Tibial nerve (tissue), 3 donors: ENCODE data around the gene WNT16.

Experiments used
- POLR2A ChIP-seq, 2 donors: fragments of 450-650 bp; IDR thresholded peaks; one replicate each; pipeline ENCODE4 v1.6.1; 2017; ENCODE audit warnings: antibody characterized with exemption in 2 of 2, mild to moderate bottlenecking in 2 of 2, moderate library complexity in 2 of 2
- TF ChIP-seq, protein P1 (sequence below), 5 experiments: fragments of 200-600 bp in 3 of 5; fragments of 450-650 bp in 2 of 5; sonication (generic) in 3 of 5; IDR thresholded peaks; one replicate each; pipeline ENCODE4 v1.5.1; 2016 to 2019; ENCODE audit warnings: antibody characterized with exemption in 5 of 5, mild to moderate bottlenecking in 3 of 5, moderate library complexity in 2 of 5

DNA sequence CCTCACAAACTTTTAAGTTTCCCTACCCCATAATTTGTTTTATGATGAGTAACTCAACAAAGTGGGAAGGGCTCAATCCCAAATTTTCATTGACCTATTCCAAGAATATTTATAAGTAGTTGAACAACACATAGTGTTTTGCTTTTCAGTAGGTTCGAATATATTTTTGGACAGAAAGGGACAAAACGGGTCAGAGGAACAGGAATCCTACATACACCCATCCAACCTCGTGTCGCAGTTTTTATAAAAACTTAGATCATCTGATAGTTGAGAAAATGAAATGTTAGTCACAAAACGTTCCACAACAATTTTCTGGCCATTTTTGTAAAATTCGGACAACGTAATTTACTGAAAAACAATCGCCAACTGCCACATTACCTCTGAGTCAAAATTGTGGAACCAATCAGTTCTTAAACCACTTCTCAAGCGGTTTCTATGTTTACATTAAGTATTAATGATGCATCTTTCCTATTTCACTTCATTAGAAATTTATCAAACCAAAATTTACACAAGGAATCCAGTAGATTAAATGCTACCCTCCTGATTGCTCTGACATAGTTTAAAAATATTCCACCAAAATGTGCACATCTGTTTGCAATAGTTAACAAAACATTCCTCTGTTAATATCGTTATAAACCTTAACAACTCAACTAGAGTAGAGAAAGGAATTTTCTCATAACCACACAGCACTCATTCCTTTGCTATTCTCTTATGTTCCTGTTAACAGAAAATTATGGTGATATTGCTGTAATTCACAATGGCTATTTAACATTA lies 6.3 kb downstream of the WNT16 start:
- TF ChIP-seq POLR2A (IDR thresholded peaks at IDR 0.05) = no peak
- TF ChIP-seq, protein P1, sequence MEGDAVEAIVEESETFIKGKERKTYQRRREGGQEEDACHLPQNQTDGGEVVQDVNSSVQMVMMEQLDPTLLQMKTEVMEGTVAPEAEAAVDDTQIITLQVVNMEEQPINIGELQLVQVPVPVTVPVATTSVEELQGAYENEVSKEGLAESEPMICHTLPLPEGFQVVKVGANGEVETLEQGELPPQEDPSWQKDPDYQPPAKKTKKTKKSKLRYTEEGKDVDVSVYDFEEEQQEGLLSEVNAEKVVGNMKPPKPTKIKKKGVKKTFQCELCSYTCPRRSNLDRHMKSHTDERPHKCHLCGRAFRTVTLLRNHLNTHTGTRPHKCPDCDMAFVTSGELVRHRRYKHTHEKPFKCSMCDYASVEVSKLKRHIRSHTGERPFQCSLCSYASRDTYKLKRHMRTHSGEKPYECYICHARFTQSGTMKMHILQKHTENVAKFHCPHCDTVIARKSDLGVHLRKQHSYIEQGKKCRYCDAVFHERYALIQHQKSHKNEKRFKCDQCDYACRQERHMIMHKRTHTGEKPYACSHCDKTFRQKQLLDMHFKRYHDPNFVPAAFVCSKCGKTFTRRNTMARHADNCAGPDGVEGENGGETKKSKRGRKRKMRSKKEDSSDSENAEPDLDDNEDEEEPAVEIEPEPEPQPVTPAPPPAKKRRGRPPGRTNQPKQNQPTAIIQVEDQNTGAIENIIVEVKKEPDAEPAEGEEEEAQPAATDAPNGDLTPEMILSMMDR (IDR thresholded peaks at IDR 0.05) = no peak
